GM21515 (cell line): ENCODE results near the gene DEXI.

ENCODE experiments used
- ATAC-seq: cut with Tn5 transposase; IDR thresholded peaks from one replicate; pipeline ENCODE4 v1.9.1; 2021; ENCODE audit not compliant: unreplicated experiment

DEXI gene

GRCh38 chr16:10942352-10943063 is at the start of gene DEXI:
DEXI (minus strand) TSS chr16:10942468; CDS start chr16:10942005, 463 bp downstream.
- peak; percentile 65 for ATAC-seq

GRCh38 chr16:10990378-10990777 is 48.1 kb upstream of the DEXI start:
- no peak for ATAC-seq

- no peak for ATAC-seq
These were observed 47.3 kb upstream of the DEXI start for GRCh38 chr16:10989559-10989958.

- no peak for ATAC-seq
These were observed 46.6 kb upstream of the DEXI start for GRCh38 chr16:10988879-10989278.

- ATAC-seq: peak; percentile 38
These were observed 46.0 kb upstream of the DEXI start for GRCh38 chr16:10988164-10988803.

GRCh38 chr16:10987361-10988163 is 45.3 kb upstream of the DEXI start:
- ATAC-seq: no peak

- ATAC-seq: no peak
These were observed 42.2 kb upstream of the DEXI start for GRCh38 chr16:10984509-10984908.

GRCh38 chr16:10983159-10983558 is 40.9 kb upstream of the DEXI start:
- no peak for ATAC-seq

GRCh38 chr16:10982465-10983150 is 40.3 kb upstream of the DEXI start:
- peak; percentile 44 for ATAC-seq

GRCh38 chr16:10981697-10982216 is 39.5 kb upstream of the DEXI start:
- ATAC-seq: peak; percentile 50

- no peak for ATAC-seq
These were observed 38.5 kb upstream of the DEXI start for GRCh38 chr16:10980813-10981212.

GRCh38 chr16:10979717-10980601 is 37.7 kb upstream of the DEXI start:
- ATAC-seq: no peak

- no peak for ATAC-seq
These were observed 36.7 kb upstream of the DEXI start for GRCh38 chr16:10978871-10979446.

GRCh38 chr16:10978124-10978523 is 35.9 kb upstream of the DEXI start:
- no peak for ATAC-seq

GRCh38 chr16:10976634-10977033 is 34.4 kb upstream of the DEXI start:
- no peak for ATAC-seq

- no peak for ATAC-seq
These were observed 30.7 kb upstream of the DEXI start for GRCh38 chr16:10972819-10973464.

GRCh38 chr16:10972108-10972818 is 30.0 kb upstream of the DEXI start:
- no peak for ATAC-seq

- ATAC-seq: no peak
These were observed 29.3 kb upstream of the DEXI start for GRCh38 chr16:10971560-10971961.

- no peak for ATAC-seq
These were observed 27.8 kb upstream of the DEXI start for GRCh38 chr16:10970065-10970464.
